Measurements from ENCODE around the gene MVK. TPM values are rescaled to one million over a fixed set of nuclear protein-coding genes. Genes with fewer than 3 reads are reported as not detected.

Gene MVK
- polyA plus RNA-seq, 1 experiment, result 4.7 TPM

GRCh38 chr12:109571773-109572505 is 1.7 kb upstream of the MVK start:
- POLR2A ChIA-PET, result no interaction called here
- Histone ChIP-seq H3K27me3 (ENCODE audit: control insufficient read depth, insufficient read depth, low read length) (no peaks in the 10 kb centered on the region), H3K27ac (ENCODE audit: low read depth, low read length) (no peak overlapping the region), H3K4me3 (ENCODE audit: low read depth, low read length) (no peak overlapping the region), H3K9me3 (ENCODE audit: control insufficient read depth, insufficient read depth, low read length) (no peaks in the 10 kb centered on the region)
- CTCF ChIA-PET, result interaction anchor here (0.6 to 2.7 kb wide), 5 partner anchors 25 to 460 kb away, joined by 3 to 16 read pairs (median 6); no protein-coding TSS in a partner anchor
- DNase-seq (ENCODE audit: low read depth, low spot score), result no peak
- TF ChIP-seq CTCF (IDR thresholded peaks at IDR 0.05; ENCODE audit: low read depth, low read length), result no peak

- CTCF ChIA-PET, result interaction anchor here (0.6 to 2.7 kb wide), 7 partner anchors 25 to 460 kb away, joined by 3 to 16 read pairs (median 5); no protein-coding TSS in a partner anchor
- Histone ChIP-seq H3K27me3 (ENCODE audit: control insufficient read depth, insufficient read depth, low read length) (no peaks in the 10 kb centered on the region), H3K9me3 (ENCODE audit: control insufficient read depth, insufficient read depth, low read length) (no peaks in the 10 kb centered on the region), H3K27ac (ENCODE audit: low read depth, low read length) (no peak overlapping the region), H3K4me3 (ENCODE audit: low read depth, low read length) (peak overlapping the region; percentile 78; the same call in 1 of the 2 replicates)
- DNase-seq (ENCODE audit: low read depth, low spot score), result no peak
- no peak for TF ChIP-seq CTCF (IDR thresholded peaks at IDR 0.05; ENCODE audit: low read depth, low read length)
- POLR2A ChIA-PET, result no interaction called here
Measured at GRCh38 chr12:109572506-109572845, 1.1 kb upstream of the MVK start.

- H3K27ac ChIP-seq (ENCODE audit: low read depth, low read length), result no peak overlapping the region
- peak overlapping the region; percentile 78 for H3K4me3 ChIP-seq (ENCODE audit: low read depth, low read length)
- DNase-seq (ENCODE audit: low read depth, low spot score), result no peak
- H3K9me3 ChIP-seq (ENCODE audit: control insufficient read depth, insufficient read depth, low read length), result no peaks in the 10 kb centered on the region
- ChIA-PET POLR2A (interaction anchor here (0.7 to 1.3 kb wide), 2 partner anchors 24 to 111 kb away, joined by 3 read pairs; no protein-coding TSS in a partner anchor), CTCF (interaction anchor here (0.9 to 2.9 kb wide), 6 partner anchors 23 to 203 kb away, joined by 3 to 36 read pairs (median 7); no protein-coding TSS in a partner anchor)
- TF ChIP-seq CTCF (IDR thresholded peaks at IDR 0.05; ENCODE audit: low read depth, low read length), result no peak
- H3K27me3 ChIP-seq (ENCODE audit: control insufficient read depth, insufficient read depth, low read length), result no peaks in the 10 kb centered on the region
Measured at GRCh38 chr12:109573914-109574244, 285 bp downstream of the MVK start.

DNA sequence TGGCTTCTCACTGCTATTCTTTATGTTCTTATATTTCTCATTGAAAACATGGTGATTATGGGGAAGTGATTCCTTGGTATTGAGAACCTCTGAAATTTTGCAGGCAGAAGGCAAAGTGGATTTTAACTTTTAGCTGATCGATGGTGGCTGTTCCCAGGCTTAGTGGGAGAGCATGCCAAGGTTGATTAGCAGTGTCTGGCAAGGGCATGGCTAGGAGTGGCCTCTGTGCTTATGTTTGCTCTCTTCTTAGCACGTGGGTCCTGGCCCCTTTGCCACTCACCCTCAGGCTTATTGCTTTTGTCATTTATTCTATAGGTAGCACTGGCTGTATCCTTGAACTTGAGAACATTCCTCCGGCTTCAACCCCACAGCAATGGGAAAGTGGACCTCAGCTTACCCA is 2.1 kb downstream of the MVK start:
- POLR2A ChIA-PET, result no interaction called here
- DNase-seq (ENCODE audit: low read depth, low spot score), result no peak
- Histone ChIP-seq H3K27ac (ENCODE audit: low read depth, low read length) (no peak overlapping the region), H3K9me3 (ENCODE audit: control insufficient read depth, insufficient read depth, low read length) (no peaks in the 10 kb centered on the region), H3K27me3 (ENCODE audit: control insufficient read depth, insufficient read depth, low read length) (no peaks in the 10 kb centered on the region), H3K4me3 (ENCODE audit: low read depth, low read length) (no peak overlapping the region)
- TF ChIP-seq CTCF (IDR thresholded peaks at IDR 0.05; ENCODE audit: low read depth, low read length), result no peak
- CTCF ChIA-PET, result interaction anchor here (2.9 kb wide), 1 partner anchor 22 kb away, joined by 36 read pairs; no protein-coding TSS in a partner anchor

GRCh38 chr12:109577311-109577710 is 3.7 kb downstream of the MVK start:
- POLR2A ChIA-PET, result no interaction called here
- no peak for DNase-seq (ENCODE audit: low read depth, low spot score)
- no peak for TF ChIP-seq CTCF (IDR thresholded peaks at IDR 0.05; ENCODE audit: low read depth, low read length)
- no peaks in the 10 kb centered on the region for H3K27me3 ChIP-seq (ENCODE audit: control insufficient read depth, insufficient read depth, low read length)
- H3K4me3 ChIP-seq (ENCODE audit: low read depth, low read length), result no peak overlapping the region
- H3K9me3 ChIP-seq (ENCODE audit: control insufficient read depth, insufficient read depth, low read length), result no peaks in the 10 kb centered on the region
- CTCF ChIA-PET, result no interaction called here
- no peak overlapping the region for H3K27ac ChIP-seq (ENCODE audit: low read depth, low read length)
